Neural cell (in vitro differentiated cells): Measurements from ENCODE around the gene TSKU.

Experiments
- CTCF ChIP-seq: fragments of 450-650 bp; IDR thresholded peaks from 2 replicates; pipeline ENCODE4 v1.5.1; 2014; ENCODE audit warnings: antibody characterized with exemption, mild to moderate bottlenecking, moderate library complexity; ENCODE audit not compliant: poor library complexity, severe bottlenecking
- EZH2 ChIP-seq: fragments of 200-600, 300-800 bp; shearing (Covaris generic), sonication (generic); IDR thresholded peaks from 2 replicates; pipeline ENCODE4 v1.6.1; 2014; ENCODE audit warnings: antibody characterized with exemption, low read length, borderline replicate concordance, mild to moderate bottlenecking; ENCODE audit not compliant: insufficient read depth, poor library complexity, severe bottlenecking
- POLR2AphosphoS5 ChIP-seq: IDR thresholded peaks from 2 replicates; pipeline ENCODE4 v1.6.1; 2012

DNA sequence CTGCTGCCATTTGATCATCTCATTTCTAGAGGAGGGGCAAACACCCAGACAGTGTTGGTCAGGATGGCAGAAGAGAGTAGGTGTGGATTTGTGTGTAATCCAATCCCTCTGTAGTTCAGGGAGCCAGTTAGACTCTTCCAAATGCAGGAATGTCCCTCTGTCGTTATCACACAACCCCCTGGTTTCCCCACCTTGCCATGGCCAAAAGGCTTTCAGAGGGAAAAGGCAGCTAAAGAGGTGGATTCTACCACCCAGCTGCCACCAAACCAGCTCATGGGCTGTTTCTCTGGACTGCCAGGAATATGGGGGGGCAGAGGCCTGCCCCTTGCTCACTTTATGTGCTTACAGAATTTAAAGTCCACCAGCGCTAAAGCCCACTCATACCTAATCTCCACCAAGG, 18.1 kb downstream of the TSKU start:
- TF ChIP-seq CTCF: no peak
- no peak for TF ChIP-seq POLR2AphosphoS5
- TF ChIP-seq EZH2: no peak
